ENCODE results near the gene CPEB2.

CPEB2 gene

GRCh38 chr4:15010038-15010585 lies 7.8 kb downstream of the CPEB2 start:
- Histone ChIP-seq H3K4me3 (ENCODE audit: control insufficient read depth in 1 of 7, extremely low read depth in 1 of 7, insufficient read depth in 4 of 7, low read depth in 2 of 7, low read length in 6 of 7) (no peak overlapping the region), H3K36me3 (ENCODE audit: control insufficient read depth in 4 of 4, insufficient read depth in 4 of 4, low read length in 3 of 4) (peaks cover 0 to 11% (median 4%) of the 10 kb centered on the region in 4 experiments), H3K27me3 (replicated peaks in 2 of 5; ENCODE audit: control insufficient read depth in 4 of 5, insufficient read depth in 5 of 5, low read length in 4 of 5) (no peaks in the 10 kb centered on the region), H3K4me1 (ENCODE audit: control extremely low read depth in 1 of 4, control insufficient read depth in 4 of 4, insufficient read depth in 4 of 4, low read length in 3 of 4) (peaks cover 3 to 14% (median 11%) of the 10 kb centered on the region in 4 experiments), H3K9me3 (ENCODE audit: control extremely low read depth in 1 of 5, control insufficient read depth in 4 of 5, insufficient read depth in 2 of 5, low read depth in 1 of 5, low read length in 4 of 5) (no peaks in the 10 kb centered on the region), H3K27ac (ENCODE audit: insufficient read depth in 1 of 2, low read depth in 1 of 2, low read length in 2 of 2, poor library complexity in 1 of 2, severe bottlenecking in 2 of 2) (no peak overlapping the region)
- no peak for DNase-seq
- POLR2A ChIA-PET, result no interaction called here
- CTCF ChIA-PET, result interaction anchor here (1.2 to 1.9 kb wide), 2 partner anchors 10 to 154 kb away, joined by 3 to 5 read pairs; no protein-coding TSS in a partner anchor

- Histone ChIP-seq H3K9me3 (ENCODE audit: control extremely low read depth in 1 of 5, control insufficient read depth in 4 of 5, insufficient read depth in 2 of 5, low read depth in 1 of 5, low read length in 4 of 5) (no peaks in the 10 kb centered on the region), H3K4me1 (ENCODE audit: control extremely low read depth in 1 of 4, control insufficient read depth in 4 of 4, insufficient read depth in 4 of 4, low read length in 3 of 4) (peaks cover 0 to 4% (median under 1%) of the 10 kb centered on the region in 4 experiments), H3K36me3 (ENCODE audit: control insufficient read depth in 4 of 4, insufficient read depth in 4 of 4, low read length in 3 of 4) (peaks cover 0 to 11% (median 4%) of the 10 kb centered on the region in 4 experiments), H3K27me3 (replicated peaks in 2 of 5; ENCODE audit: control insufficient read depth in 4 of 5, insufficient read depth in 5 of 5, low read length in 4 of 5) (no peaks in the 10 kb centered on the region), H3K27ac (ENCODE audit: insufficient read depth in 1 of 2, low read depth in 1 of 2, low read length in 2 of 2, poor library complexity in 1 of 2, severe bottlenecking in 2 of 2) (no peak overlapping the region), H3K4me3 (ENCODE audit: control insufficient read depth in 1 of 7, extremely low read depth in 1 of 7, insufficient read depth in 4 of 7, low read depth in 2 of 7, low read length in 6 of 7) (no peak overlapping the region)
- ChIA-PET CTCF (interaction anchor here (0.5 kb wide), 1 partner anchor 20 kb away, joined by 3 read pairs; no protein-coding TSS in a partner anchor), POLR2A (no interaction called here)
- no peak for DNase-seq
- 100% methylated on average over 3 of the region's 9 CpGs for WGBS (ENCODE audit: insufficient coverage)
These were observed 8.9 kb downstream of the CPEB2 start for GRCh38 chr4:15011166-15011565.

GRCh38 chr4:15012017-15012788 lies 9.9 kb downstream of the CPEB2 start:
- no CpG with 5 or more reads among the region's 3 CpGs for WGBS (ENCODE audit: insufficient coverage)
- POLR2A ChIA-PET, result no interaction called here

GRCh38 chr4:15013585-15013984 lies 11.3 kb downstream of the CPEB2 start:
- CTCF ChIA-PET, result no interaction called here
- Histone ChIP-seq H3K4me3 (ENCODE audit: control insufficient read depth in 1 of 7, extremely low read depth in 1 of 7, insufficient read depth in 4 of 7, low read depth in 2 of 7, low read length in 6 of 7) (no peak overlapping the region), H3K4me1 (ENCODE audit: control extremely low read depth in 1 of 4, control insufficient read depth in 4 of 4, insufficient read depth in 4 of 4, low read length in 3 of 4) (peaks cover 0 to 8% (median 0%) of the 10 kb centered on the region in 4 experiments), H3K27me3 (replicated peaks in 2 of 5; ENCODE audit: control insufficient read depth in 4 of 5, insufficient read depth in 5 of 5, low read length in 4 of 5) (no peaks in the 10 kb centered on the region), H3K9me3 (ENCODE audit: control extremely low read depth in 1 of 5, control insufficient read depth in 4 of 5, insufficient read depth in 2 of 5, low read depth in 1 of 5, low read length in 4 of 5) (no peaks in the 10 kb centered on the region), H3K36me3 (ENCODE audit: control insufficient read depth in 4 of 4, insufficient read depth in 4 of 4, low read length in 3 of 4) (peaks cover 0 to 11% (median 3%) of the 10 kb centered on the region in 4 experiments), H3K27ac (ENCODE audit: insufficient read depth in 1 of 2, low read depth in 1 of 2, low read length in 2 of 2, poor library complexity in 1 of 2, severe bottlenecking in 2 of 2) (no peak overlapping the region)
- POLR2A ChIA-PET, result no interaction called here
- no peak for DNase-seq

More at GRCh38 chr4:15012017-15012788, 9.9 kb downstream of the CPEB2 start:
- CTCF ChIA-PET, result no interaction called here
- no peaks in the 10 kb centered on the region for H3K4me1 ChIP-seq (ENCODE audit: control extremely low read depth in 1 of 4, control insufficient read depth in 4 of 4, insufficient read depth in 4 of 4, low read length in 3 of 4)
- H3K36me3 ChIP-seq (ENCODE audit: control insufficient read depth in 4 of 4, insufficient read depth in 4 of 4, low read length in 3 of 4), result peaks cover 0 to 11% (median 4%) of the 10 kb centered on the region in 4 experiments
- no peak for DNase-seq
- no peak overlapping the region for H3K4me3 ChIP-seq (ENCODE audit: control insufficient read depth in 1 of 7, extremely low read depth in 1 of 7, insufficient read depth in 4 of 7, low read depth in 2 of 7, low read length in 6 of 7)
- no peak overlapping the region for H3K27ac ChIP-seq (ENCODE audit: insufficient read depth in 1 of 2, low read depth in 1 of 2, low read length in 2 of 2, poor library complexity in 1 of 2, severe bottlenecking in 2 of 2)
- H3K27me3 ChIP-seq (replicated peaks in 2 of 5; ENCODE audit: control insufficient read depth in 4 of 5, insufficient read depth in 5 of 5, low read length in 4 of 5), result no peaks in the 10 kb centered on the region
- no peaks in the 10 kb centered on the region for H3K9me3 ChIP-seq (ENCODE audit: control extremely low read depth in 1 of 5, control insufficient read depth in 4 of 5, insufficient read depth in 2 of 5, low read depth in 1 of 5, low read length in 4 of 5)

GRCh38 chr4:15015170-15015569 lies 12.9 kb downstream of the CPEB2 start:
- H3K4me3 ChIP-seq (ENCODE audit: control insufficient read depth in 1 of 7, extremely low read depth in 1 of 7, insufficient read depth in 4 of 7, low read depth in 2 of 7, low read length in 6 of 7), result no peak overlapping the region
- no peak overlapping the region for H3K27ac ChIP-seq (ENCODE audit: insufficient read depth in 1 of 2, low read depth in 1 of 2, low read length in 2 of 2, poor library complexity in 1 of 2, severe bottlenecking in 2 of 2)
- peaks cover 0 to 10% (median 0%) of the 10 kb centered on the region in 4 experiments for H3K4me1 ChIP-seq (ENCODE audit: control extremely low read depth in 1 of 4, control insufficient read depth in 4 of 4, insufficient read depth in 4 of 4, low read length in 3 of 4)
- POLR2A ChIA-PET, result no interaction called here
- H3K9me3 ChIP-seq (ENCODE audit: control extremely low read depth in 1 of 5, control insufficient read depth in 4 of 5, insufficient read depth in 2 of 5, low read depth in 1 of 5, low read length in 4 of 5), result no peaks in the 10 kb centered on the region
- CTCF ChIA-PET, result interaction anchor here (1.4 kb wide), 1 partner anchor 9 kb away, joined by 4 read pairs; no protein-coding TSS in a partner anchor
- H3K27me3 ChIP-seq (replicated peaks in 2 of 5; ENCODE audit: control insufficient read depth in 4 of 5, insufficient read depth in 5 of 5, low read length in 4 of 5), result no peaks in the 10 kb centered on the region
- no CpG with 5 or more reads among the region's 1 CpG for WGBS (ENCODE audit: insufficient coverage)
- peaks cover 0 to 12% (median 4%) of the 10 kb centered on the region in 4 experiments for H3K36me3 ChIP-seq (ENCODE audit: control insufficient read depth in 4 of 4, insufficient read depth in 4 of 4, low read length in 3 of 4)
- no peak for DNase-seq

- no peaks in the 10 kb centered on the region for H3K9me3 ChIP-seq (ENCODE audit: control extremely low read depth in 1 of 5, control insufficient read depth in 4 of 5, insufficient read depth in 2 of 5, low read depth in 1 of 5, low read length in 4 of 5)
- POLR2A ChIA-PET, result no interaction called here
- CTCF ChIA-PET, result no interaction called here
- H3K27ac ChIP-seq (ENCODE audit: insufficient read depth in 1 of 2, low read depth in 1 of 2, low read length in 2 of 2, poor library complexity in 1 of 2, severe bottlenecking in 2 of 2), result peak overlapping the region in 1 of 2 experiments; percentile 43
- peaks cover 0 to 10% (median 0%) of the 10 kb centered on the region in 4 experiments for H3K4me1 ChIP-seq (ENCODE audit: control extremely low read depth in 1 of 4, control insufficient read depth in 4 of 4, insufficient read depth in 4 of 4, low read length in 3 of 4)
- DNase-seq, result peak in 2 of 3 donors; percentile 6 to 15
- H3K36me3 ChIP-seq (ENCODE audit: control insufficient read depth in 4 of 4, insufficient read depth in 4 of 4, low read length in 3 of 4), result peaks cover 0 to 9% (median 7%) of the 10 kb centered on the region in 4 experiments
- no peaks in the 10 kb centered on the region for H3K27me3 ChIP-seq (replicated peaks in 2 of 5; ENCODE audit: control insufficient read depth in 4 of 5, insufficient read depth in 5 of 5, low read length in 4 of 5)
- no peak overlapping the region for H3K4me3 ChIP-seq (ENCODE audit: control insufficient read depth in 1 of 7, extremely low read depth in 1 of 7, insufficient read depth in 4 of 7, low read depth in 2 of 7, low read length in 6 of 7)
These were observed 16.1 kb downstream of the CPEB2 start for GRCh38 chr4:15018361-15018760.
